Measurements from ENCODE around the gene FOSL2. TPM values are rescaled to one million over a fixed set of nuclear protein-coding genes. Genes with fewer than 3 reads are reported as not detected.
"Not testable (repeated sequence)": the region's sequence is repeated elsewhere in the genome, so short reads cannot be mapped to it uniquely, and the experiment has no call there.

FOSL2 gene
- total RNA-seq, 2 donors from 2014 or later: 27.5 to 33.9 TPM

DNA sequence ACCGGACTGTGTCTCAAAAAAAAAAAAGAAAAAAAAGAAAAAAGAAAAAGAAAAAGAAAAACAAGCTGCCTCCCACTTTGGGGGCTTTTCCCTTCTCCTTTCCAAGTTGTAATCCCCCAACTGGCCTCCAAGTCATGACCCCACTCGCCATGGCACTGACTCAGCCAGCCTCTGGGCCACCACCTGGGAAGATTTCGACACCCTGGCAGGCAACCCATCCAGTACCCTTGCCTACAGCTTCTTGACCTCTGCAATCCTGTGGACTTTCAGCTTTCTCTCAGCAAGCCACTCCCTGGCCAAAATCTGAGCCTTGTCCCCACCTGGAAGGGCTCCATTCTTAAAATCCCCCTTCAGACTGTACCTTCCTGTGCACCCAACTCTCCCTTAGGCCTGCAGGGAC is 22.3 kb upstream of the FOSL2 start:
- DNase-seq (no peak), ATAC-seq (no peak)
- no peak for TF ChIP-seq POLR2A (IDR thresholded peaks at IDR 0.05)
- TF ChIP-seq CTCF (IDR thresholded peaks at IDR 0.05): no peak
- intact Hi-C loops (cut with DNase I): no loop called here
- no peaks in the 10 kb centered on the region for H3K36me3 ChIP-seq (replicated peaks in 1 of 2; ENCODE audit: insufficient read depth in 1 of 2, low read depth in 2 of 2)
- 84 to 91% methylated on average over 3 of the region's 3 CpGs for WGBS, 2 donors
- H3K4me3 ChIP-seq: no peak overlapping the region
- no peaks in the 10 kb centered on the region for H3K27me3 ChIP-seq
- H3K9me3 ChIP-seq: no peaks in the 10 kb centered on the region
- no peak overlapping the region for H3K27ac ChIP-seq
- no peaks in the 10 kb centered on the region for H3K4me1 ChIP-seq

DNA sequence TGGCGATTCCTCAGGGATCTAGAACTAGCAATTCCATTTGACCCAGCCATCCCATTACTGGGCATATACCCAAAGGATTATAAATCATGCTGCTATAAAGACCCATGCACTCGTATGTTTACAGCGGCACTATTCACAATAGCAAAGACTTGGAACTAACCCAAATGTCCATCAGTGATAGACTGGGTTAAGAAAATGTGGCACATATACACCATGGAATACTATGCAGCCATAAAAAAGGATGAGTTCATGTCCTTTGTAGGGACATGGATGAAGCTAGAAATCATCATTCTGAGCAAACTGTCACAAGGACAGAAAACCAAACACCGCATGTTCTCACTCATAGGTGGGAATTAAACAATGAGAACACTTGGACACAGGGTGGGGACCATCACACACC is 20.9 kb upstream of the FOSL2 start:
- ATAC-seq; intact Hi-C loops (cut with DNase I); H3K36me3 ChIP-seq (replicated peaks in 1 of 2; ENCODE audit: insufficient read depth in 1 of 2, low read depth in 2 of 2); H3K27me3 ChIP-seq; H3K4me3 ChIP-seq; DNase-seq; H3K4me1 ChIP-seq; H3K27ac ChIP-seq; H3K9me3 ChIP-seq: not testable (repeated sequence)
- WGBS, 2 donors: 79 to 80% methylated on average over 4 of the region's 4 CpGs

- 50 to 56% methylated on average over 4 of the region's 4 CpGs for WGBS, 2 donors
- ATAC-seq (no peak), DNase-seq (no peak)
- Histone ChIP-seq H3K9me3 (no peaks in the 10 kb centered on the region), H3K27ac (no peak overlapping the region), H3K4me3 (no peak overlapping the region), H3K4me1 (peaks cover 11% of the 10 kb centered on the region), H3K27me3 (no peaks in the 10 kb centered on the region), H3K36me3 (replicated peaks in 1 of 2; ENCODE audit: insufficient read depth in 1 of 2, low read depth in 2 of 2) (no peaks in the 10 kb centered on the region)
- no peak for TF ChIP-seq CTCF (IDR thresholded peaks at IDR 0.05)
- TF ChIP-seq POLR2A (IDR thresholded peaks at IDR 0.05): no peak
- intact Hi-C loops (cut with DNase I): no loop called here
These were observed 18.8 kb upstream of the FOSL2 start for GRCh38 chr2:28373854-28374253.

DNA sequence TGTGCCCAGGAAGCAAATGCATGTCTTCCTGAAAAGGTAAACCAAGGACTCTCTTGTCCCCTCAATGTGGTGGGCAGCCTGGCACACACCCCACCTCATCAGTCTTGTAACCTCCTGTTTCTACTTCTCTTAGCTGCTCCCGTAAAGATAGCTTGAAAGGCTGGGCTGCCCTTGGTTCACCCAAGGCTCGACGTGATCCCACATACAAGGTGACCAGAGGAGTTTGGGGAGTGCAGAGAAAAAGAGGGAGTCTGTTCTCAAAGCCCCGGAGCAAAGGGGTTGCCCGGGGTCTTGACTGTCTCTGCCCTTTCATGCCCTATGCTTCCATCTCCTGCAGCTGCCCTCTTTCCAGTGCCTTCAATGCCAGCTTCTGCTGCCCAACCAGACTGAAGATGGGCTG is 18.3 kb upstream of the FOSL2 start:
- H3K36me3 ChIP-seq (replicated peaks in 1 of 2; ENCODE audit: insufficient read depth in 1 of 2, low read depth in 2 of 2): no peaks in the 10 kb centered on the region
- ATAC-seq (no peak), DNase-seq (no peak)
- WGBS, 2 donors: 75 to 92% methylated on average over 4 to 5 of the region's 5 CpGs
- no peak overlapping the region for H3K4me3 ChIP-seq
- no peak overlapping the region for H3K27ac ChIP-seq
- TF ChIP-seq POLR2A (IDR thresholded peaks at IDR 0.05): no peak
- TF ChIP-seq CTCF (IDR thresholded peaks at IDR 0.05): no peak
- intact Hi-C loops (cut with DNase I): no loop called here
- H3K9me3 ChIP-seq: no peaks in the 10 kb centered on the region
- H3K4me1 ChIP-seq: peaks cover 11% of the 10 kb centered on the region
- no peaks in the 10 kb centered on the region for H3K27me3 ChIP-seq

DNA sequence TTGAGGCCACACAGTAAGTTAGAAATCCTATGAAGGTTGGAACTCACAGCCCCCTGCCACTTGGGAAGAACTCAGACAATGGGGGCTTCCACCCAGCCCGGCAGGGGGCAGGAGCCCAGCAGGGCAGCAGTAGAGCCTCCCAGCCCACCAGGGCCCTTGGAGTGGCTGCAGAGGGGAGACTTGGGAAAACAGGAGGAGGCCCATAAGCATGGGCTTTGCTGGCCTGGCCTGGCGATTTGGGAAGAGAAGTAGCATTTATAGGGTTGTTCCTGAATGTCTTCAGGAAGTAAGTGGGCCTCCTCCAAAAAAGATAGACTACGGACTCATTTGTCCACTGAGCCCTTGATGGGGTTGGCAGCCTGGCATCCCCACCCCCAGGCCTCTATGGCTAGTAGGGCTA is 17.4 kb upstream of the FOSL2 start:
- ATAC-seq (no peak), DNase-seq (no peak)
- Histone ChIP-seq H3K27me3 (no peaks in the 10 kb centered on the region), H3K27ac (no peak overlapping the region), H3K36me3 (replicated peaks in 1 of 2; ENCODE audit: insufficient read depth in 1 of 2, low read depth in 2 of 2) (no peaks in the 10 kb centered on the region), H3K4me1 (peaks cover 11% of the 10 kb centered on the region), H3K4me3 (no peak overlapping the region), H3K9me3 (no peaks in the 10 kb centered on the region)
- intact Hi-C loops (cut with DNase I): no loop called here
- whole genome bisulfite sequencing, 2 donors: 82 to 85% methylated on average over 3 of the region's 3 CpGs
- no peak for TF ChIP-seq POLR2A (IDR thresholded peaks at IDR 0.05)
- TF ChIP-seq CTCF (IDR thresholded peaks at IDR 0.05): no peak
